Osteoblast (primary cell): Measurements from ENCODE around the gene CAPN11. TPM values are rescaled to one million over a fixed set of nuclear protein-coding genes. Genes with fewer than 3 reads are reported as not detected.

Experiments used
- DNase-seq: peaks from one replicate; pipeline ENCODE4 v3.0.0; 2011; ENCODE audit warnings: low spot score, mixed read lengths; ENCODE audit not compliant: insufficient read length; ENCODE audit errors: missing footprints
- H2AFZ ChIP-seq: 2 replicates; pipeline ENCODE4 v1.6.0; 2011; ENCODE audit warnings: mild to moderate bottlenecking, low read length
- H3K27ac ChIP-seq: 2 replicates; pipeline ENCODE4 v1.5.1; 2011; ENCODE audit warnings: mild to moderate bottlenecking, low read depth, low read length, moderate library complexity
- H3K27me3 ChIP-seq: 2 replicates; pipeline ENCODE4 v1.6.0; 2012; ENCODE audit warnings: mild to moderate bottlenecking, control low read depth, inconsistent platforms, low read length, moderate library complexity; ENCODE audit not compliant: insufficient read depth
- H3K36me3 ChIP-seq: 2 replicates; pipeline ENCODE4 v1.5.1; 2011; ENCODE audit warnings: mild to moderate bottlenecking, low read length, control low read depth, moderate library complexity; ENCODE audit not compliant: insufficient read depth
- H3K4me1 ChIP-seq: 2 replicates; pipeline ENCODE4 v1.5.1; 2011; ENCODE audit warnings: mild to moderate bottlenecking, low read length, control low read depth, moderate library complexity; ENCODE audit not compliant: insufficient read depth
- H3K4me2 ChIP-seq: 2 replicates; pipeline ENCODE4 v1.6.0; 2011; ENCODE audit warnings: mild to moderate bottlenecking, low read length; ENCODE audit not compliant: insufficient read depth
- H3K4me3 ChIP-seq: fragments of 200-600 bp; sonication (generic); 3 replicates; pipeline ENCODE4 v1.5.1; 2012; ENCODE audit warnings: mild to moderate bottlenecking, low read length, inconsistent platforms; ENCODE audit not compliant: insufficient read depth
- H3K79me2 ChIP-seq: 2 replicates; pipeline ENCODE4 v1.6.0; 2012; ENCODE audit warnings: mild to moderate bottlenecking, low read length, control low read depth, inconsistent platforms; ENCODE audit not compliant: insufficient read depth
- H3K9me3 ChIP-seq: 2 replicates; pipeline ENCODE4 v1.5.1; 2011; ENCODE audit warnings: low read depth, low read length, control low read depth
- H4K20me1 ChIP-seq: 2 replicates; pipeline ENCODE4 v1.6.0; 2012; ENCODE audit warnings: mild to moderate bottlenecking, low read length, control low read depth; ENCODE audit not compliant: insufficient read depth
- CTCF ChIP-seq: IDR thresholded peaks from 2 replicates; pipeline ENCODE4 v1.5.1; 2011; ENCODE audit warnings: mild to moderate bottlenecking, low read depth, low read length, moderate library complexity; ENCODE audit errors: extremely low read depth
- total RNA-seq: library from RNA; depleted of rRNA; stranded (reverse); fragments of >200 nt; gene quantifications from 2 replicates; pipeline ENCODE4 v1.2.3, GENCODE V29; 2012

CAPN11 gene
- total RNA-seq, 1 donor: not detected

GRCh38 chr6:44199883-44200282 is 41.3 kb downstream of the CAPN11 start:
- no peak overlapping the region for H3K4me3 ChIP-seq
- H3K79me2 ChIP-seq: no peaks in the 10 kb centered on the region
- DNase-seq: no peak
- H3K4me1 ChIP-seq: no peaks in the 10 kb centered on the region
- TF ChIP-seq CTCF: no peak
- H3K9me3 ChIP-seq: no peaks in the 10 kb centered on the region
- no peak overlapping the region for H3K4me2 ChIP-seq
- H4K20me1 ChIP-seq: no peaks in the 10 kb centered on the region
- H3K27ac ChIP-seq: no peak overlapping the region
- H2AFZ ChIP-seq: no peak overlapping the region
- no peaks in the 10 kb centered on the region for H3K36me3 ChIP-seq
- H3K27me3 ChIP-seq: no peaks in the 10 kb centered on the region

- no peaks in the 10 kb centered on the region for H3K9me3 ChIP-seq
- no peaks in the 10 kb centered on the region for H4K20me1 ChIP-seq
- no peaks in the 10 kb centered on the region for H3K79me2 ChIP-seq
- TF ChIP-seq CTCF: no peak
- no peaks in the 10 kb centered on the region for H3K27me3 ChIP-seq
- no peak overlapping the region for H2AFZ ChIP-seq
- no peak overlapping the region for H3K27ac ChIP-seq
- DNase-seq: no peak
- no peak overlapping the region for H3K4me3 ChIP-seq
- H3K4me1 ChIP-seq: no peaks in the 10 kb centered on the region
- no peaks in the 10 kb centered on the region for H3K36me3 ChIP-seq
- no peak overlapping the region for H3K4me2 ChIP-seq
These were observed 42.6 kb downstream of the CAPN11 start for GRCh38 chr6:44201200-44201599.

GRCh38 chr6:44201638-44202303 is 43.2 kb downstream of the CAPN11 start:
- Histone ChIP-seq H3K36me3 (no peaks in the 10 kb centered on the region), H3K27me3 (no peaks in the 10 kb centered on the region), H3K4me3 (no peak overlapping the region), H3K4me2 (no peak overlapping the region), H3K27ac (no peak overlapping the region), H4K20me1 (no peaks in the 10 kb centered on the region), H2AFZ (no peak overlapping the region), H3K79me2 (no peaks in the 10 kb centered on the region), H3K4me1 (no peaks in the 10 kb centered on the region), H3K9me3 (no peaks in the 10 kb centered on the region)
- no peak for DNase-seq
- TF ChIP-seq CTCF: no peak

GRCh38 chr6:44202332-44202971 is 43.8 kb downstream of the CAPN11 start:
- DNase-seq: no peak
- no peak overlapping the region for H3K27ac ChIP-seq
- H2AFZ ChIP-seq: no peak overlapping the region
- H3K9me3 ChIP-seq: no peaks in the 10 kb centered on the region
- no peaks in the 10 kb centered on the region for H3K36me3 ChIP-seq
- no peaks in the 10 kb centered on the region for H3K79me2 ChIP-seq
- no peaks in the 10 kb centered on the region for H3K4me1 ChIP-seq
- H3K27me3 ChIP-seq: no peaks in the 10 kb centered on the region
- no peak overlapping the region for H3K4me2 ChIP-seq
- no peaks in the 10 kb centered on the region for H4K20me1 ChIP-seq
- TF ChIP-seq CTCF: no peak
- H3K4me3 ChIP-seq: no peak overlapping the region
